Stimulated activated CD8-positive, alpha-beta memory T cell treated with anti-CD3 and anti-CD28 coated beads, Interleukin-7, amount 100 ng/mL, for 4 hours (primary cell): ENCODE measurements around the gene NECTIN4.
"Not testable (repeated sequence)": the region's sequence is repeated elsewhere in the genome, so short reads cannot be mapped to it uniquely, and the experiment has no call there.

Source experiments
- DNase-seq, 2 donors: peaks; one replicate each; pipeline ENCODE4 v3.0.0-alpha.2; 2020; ENCODE audit warnings: low read depth in 2 of 2

NECTIN4 gene

DNA sequence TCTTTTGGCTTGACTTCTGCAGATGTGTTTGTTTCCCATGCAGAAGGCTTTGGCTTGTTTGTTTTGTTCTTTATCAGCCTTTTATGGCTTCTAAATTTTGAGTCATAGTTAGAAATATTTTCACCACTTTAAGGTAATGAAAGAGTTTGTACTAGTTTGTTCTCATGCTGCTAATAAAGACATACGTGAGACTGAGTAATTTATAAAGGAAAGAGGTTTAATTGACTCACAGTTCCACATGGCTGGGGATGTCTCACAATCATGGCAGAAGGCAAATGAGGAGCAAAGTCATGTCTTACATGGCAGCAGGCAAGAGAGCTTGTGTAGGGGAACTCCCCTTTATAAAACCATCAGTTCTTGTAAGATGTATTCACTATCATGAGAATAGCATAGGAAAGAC, 62.4 kb downstream of the NECTIN4 start:
- not testable (repeated sequence) for DNase-seq

DNA sequence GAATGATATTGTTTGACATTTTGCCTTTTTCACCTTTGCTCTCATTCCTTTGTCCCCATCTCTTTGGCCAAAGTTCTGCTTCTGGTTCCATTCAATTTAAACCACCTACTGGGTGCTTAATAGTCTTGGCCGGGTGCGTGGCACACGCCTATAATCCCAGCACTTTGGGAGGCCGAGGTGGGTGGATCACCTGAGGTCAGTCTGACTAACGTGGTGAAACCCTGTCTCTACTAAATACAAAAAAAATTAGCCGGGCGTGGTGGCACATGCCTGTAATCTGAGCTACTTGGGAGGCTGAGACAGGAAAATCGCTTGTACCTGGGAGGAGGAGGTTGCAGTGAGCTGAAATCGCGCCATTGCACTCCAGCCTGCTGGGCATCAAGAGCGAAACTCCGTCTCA, 66.9 kb downstream of the NECTIN4 start:
- not testable (repeated sequence) for DNase-seq

DNA sequence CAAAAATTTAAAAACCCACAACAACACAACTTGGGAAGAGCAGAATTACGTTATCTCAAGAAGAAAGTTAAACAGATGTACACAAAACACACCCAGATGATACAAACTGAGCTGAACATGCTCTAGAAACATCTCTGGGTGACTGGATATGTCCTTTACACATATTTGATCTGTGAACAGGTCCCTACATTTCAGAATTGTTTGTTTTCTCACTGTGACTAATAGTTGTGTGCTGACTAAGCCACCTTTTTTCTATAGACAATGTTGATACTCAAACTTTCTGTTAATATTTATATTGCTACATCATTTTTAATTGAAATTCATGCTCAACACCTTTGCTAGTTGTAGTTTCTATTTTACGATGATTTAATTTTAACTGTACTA, 67.4 kb downstream of the NECTIN4 start:
- DNase-seq = no peak

DNA sequence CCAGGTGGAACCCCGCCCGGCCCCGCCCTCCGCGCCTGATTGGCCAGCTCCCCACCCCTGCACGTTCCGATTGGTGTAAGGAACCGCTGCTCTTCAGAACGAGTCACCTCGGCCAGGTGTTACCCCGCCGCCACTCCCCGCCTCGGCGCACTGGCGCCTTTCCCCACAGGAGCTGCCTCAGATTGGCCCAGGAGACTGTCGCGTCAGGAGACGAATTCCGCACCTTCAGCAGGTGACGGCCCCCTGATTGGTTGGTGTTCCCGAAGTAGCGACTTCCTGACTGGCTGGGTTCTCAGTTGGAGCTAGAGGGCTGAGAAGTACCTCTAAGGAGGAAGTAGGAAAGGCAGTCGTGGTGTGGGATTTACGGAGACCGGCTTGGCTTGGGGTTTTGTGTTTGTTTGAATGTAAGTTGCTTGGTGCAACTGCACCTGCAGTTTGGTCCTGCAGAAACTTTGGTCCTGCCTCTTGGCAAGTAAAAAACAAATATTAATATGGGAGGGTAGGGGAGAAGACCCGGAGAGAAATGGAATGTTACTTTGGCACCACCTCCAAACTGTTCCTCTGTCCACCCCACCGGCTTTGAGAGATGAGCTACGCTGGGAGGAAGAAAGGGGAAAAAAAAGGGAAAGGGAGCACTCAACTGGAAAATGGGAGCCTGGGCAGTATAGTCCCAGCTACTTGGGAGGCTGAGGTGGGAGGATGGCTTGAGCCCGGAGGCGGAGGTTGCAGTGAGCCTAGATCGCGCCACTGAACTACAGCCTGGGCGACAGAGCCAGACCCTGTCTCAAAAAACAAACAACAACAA, 68.0 kb downstream of the NECTIN4 start:
- DNase-seq = peak; percentile 71 to 86
